Muscle of leg (tissue), 11 donors: ENCODE measurements around the gene SGPP1. TPM values are rescaled to one million over a fixed set of nuclear protein-coding genes. Genes with fewer than 3 reads are reported as not detected.
"Not testable (repeated sequence)": the region's sequence is repeated elsewhere in the genome, so short reads cannot be mapped to it uniquely, and the experiment has no call there.

Source experiments
- DNase-seq: peaks from one replicate; pipeline ENCODE4 v3.0.0; 2013
- H3K27ac ChIP-seq: one replicate; pipeline ENCODE4 v1.5.1; 2013; ENCODE audit warnings: mild to moderate bottlenecking, low read length, control low read depth
- H3K27me3 ChIP-seq: one replicate; pipeline ENCODE4 v1.6.1; 2013; ENCODE audit warnings: low read length; ENCODE audit not compliant: control insufficient read depth, insufficient read depth
- H3K36me3 ChIP-seq: one replicate; pipeline ENCODE4 v1.6.1; 2013; ENCODE audit warnings: low read length; ENCODE audit not compliant: control insufficient read depth, insufficient read depth
- H3K4me1 ChIP-seq: one replicate; pipeline ENCODE4 v1.6.1; 2013; ENCODE audit warnings: low read length; ENCODE audit not compliant: control insufficient read depth, insufficient read depth
- H3K4me3 ChIP-seq: one replicate; pipeline ENCODE4 v1.5.1; 2013; ENCODE audit warnings: low read length, control low read depth
- H3K9me3 ChIP-seq: replicated peaks from 2 replicates; pipeline ENCODE4 v1.6.1; 2013; ENCODE audit warnings: low read depth, low read length; ENCODE audit not compliant: control insufficient read depth
- WGBS: methylation state at CpG from one replicate; pipeline ENCODE4 v1.1.5; 2013; ENCODE audit warnings: missing lambda C conversion rate; ENCODE audit not compliant: insufficient coverage; 5-methylcytosine and 5-hydroxymethylcytosine counted together
- polyA plus RNA-seq, 8 donors: library from polyadenylated mRNA; unstranded; fragments of 120-200 nt; gene quantifications; one replicate each; pipeline versions ENCODE4 v1.2.1 to v1.2.3, GENCODE V29; 2013; ENCODE audit warnings: inconsistent platforms in 1 of 8, low replicate concordance in 1 of 8; ENCODE audit not compliant: insufficient read length in 8 of 8, insufficient read depth in 1 of 8
- total RNA-seq: library from RNA; stranded (reverse); fragments of 120-200 nt; gene quantifications from one replicate; pipeline ENCODE4 v1.2.4, GENCODE V29; 2013

The SGPP1 gene
- total and polyA plus RNA-seq, 9 donors, result 8.1 to 13.0 (median 8.8) TPM

GRCh38 chr14:63676615-63677014 lies 51.2 kb downstream of the SGPP1 start:
- H3K36me3 ChIP-seq, result no peaks in the 10 kb centered on the region
- no peak for DNase-seq

GRCh38 chr14:63673886-63674497 lies 53.9 kb downstream of the SGPP1 start:
- no CpG with 5 or more reads among the region's 7 CpGs for WGBS
- no peaks in the 10 kb centered on the region for H3K27me3 ChIP-seq
- H3K27ac ChIP-seq, result no peak overlapping the region
- DNase-seq, result no peak
- H3K36me3 ChIP-seq, result no peaks in the 10 kb centered on the region
- no peaks in the 10 kb centered on the region for H3K4me1 ChIP-seq
- no peaks in the 10 kb centered on the region for H3K9me3 ChIP-seq
- H3K4me3 ChIP-seq, result no peak overlapping the region

More at GRCh38 chr14:63676615-63677014, 51.2 kb downstream of the SGPP1 start:
- Histone ChIP-seq H3K4me1 (no peaks in the 10 kb centered on the region), H3K27ac (no peak overlapping the region), H3K27me3 (no peaks in the 10 kb centered on the region), H3K4me3 (no peak overlapping the region), H3K9me3 (no peaks in the 10 kb centered on the region)
- no CpG with 5 or more reads among the region's 3 CpGs for WGBS

GRCh38 chr14:63673255-63673654 lies 54.6 kb downstream of the SGPP1 start:
- no peaks in the 10 kb centered on the region for H3K27me3 ChIP-seq

GRCh38 chr14:63672417-63673180 lies 55.3 kb downstream of the SGPP1 start:
- WGBS, result 48% methylated on average over 5 of the region's 7 CpGs
- no peaks in the 10 kb centered on the region for H3K9me3 ChIP-seq
- no peaks in the 10 kb centered on the region for H3K27me3 ChIP-seq
- no peaks in the 10 kb centered on the region for H3K36me3 ChIP-seq
- no peak overlapping the region for H3K27ac ChIP-seq
- peak; percentile 3 for DNase-seq
- no peaks in the 10 kb centered on the region for H3K4me1 ChIP-seq
- H3K4me3 ChIP-seq, result no peak overlapping the region

More at GRCh38 chr14:63673255-63673654, 54.6 kb downstream of the SGPP1 start:
- Histone ChIP-seq H3K4me1 (no peaks in the 10 kb centered on the region), H3K9me3 (no peaks in the 10 kb centered on the region), H3K36me3 (no peaks in the 10 kb centered on the region), H3K4me3 (no peak overlapping the region), H3K27ac (no peak overlapping the region)
- DNase-seq, result no peak
- WGBS, result 90% methylated on average over 3 of the region's 5 CpGs

- Histone ChIP-seq H3K27me3 (no peaks in the 10 kb centered on the region), H3K36me3 (no peaks in the 10 kb centered on the region), H3K4me3 (no peak overlapping the region), H3K9me3 (no peaks in the 10 kb centered on the region), H3K4me1 (no peaks in the 10 kb centered on the region), H3K27ac (no peak overlapping the region)
- 60% methylated on average over 1 of the region's 3 CpGs for WGBS
- DNase-seq, result no peak
These were observed 55.9 kb downstream of the SGPP1 start for GRCh38 chr14:63671987-63672386.

- Histone ChIP-seq H3K27me3 (no peaks in the 10 kb centered on the region), H3K9me3 (no peaks in the 10 kb centered on the region), H3K4me1 (no peaks in the 10 kb centered on the region), H3K36me3 (no peaks in the 10 kb centered on the region), H3K4me3 (no peak overlapping the region), H3K27ac (no peak overlapping the region)
- no peak for DNase-seq
These were observed 57.2 kb downstream of the SGPP1 start for GRCh38 chr14:63670692-63671091.

- no peaks in the 10 kb centered on the region for H3K9me3 ChIP-seq
- DNase-seq, result no peak
- WGBS, result no CpG with 5 or more reads among the region's 1 CpG
- H3K27ac ChIP-seq, result no peak overlapping the region
- no peaks in the 10 kb centered on the region for H3K27me3 ChIP-seq
- H3K4me1 ChIP-seq, result no peaks in the 10 kb centered on the region
- no peak overlapping the region for H3K4me3 ChIP-seq
- H3K36me3 ChIP-seq, result no peaks in the 10 kb centered on the region
These were observed 61.5 kb downstream of the SGPP1 start for GRCh38 chr14:63666335-63666734.

GRCh38 chr14:63663428-63664341 lies 64.2 kb downstream of the SGPP1 start:
- H3K4me1 ChIP-seq, result no peaks in the 10 kb centered on the region
- DNase-seq, result no peak
- no peaks in the 10 kb centered on the region for H3K27me3 ChIP-seq
- no peak overlapping the region for H3K4me3 ChIP-seq
- no peaks in the 10 kb centered on the region for H3K9me3 ChIP-seq
- no peaks in the 10 kb centered on the region for H3K36me3 ChIP-seq
- 92% methylated on average over 8 of the region's 12 CpGs for WGBS
- no peak overlapping the region for H3K27ac ChIP-seq

- H3K4me1 ChIP-seq, result no peaks in the 10 kb centered on the region
- 87% methylated on average over 7 of the region's 8 CpGs for WGBS
- no peaks in the 10 kb centered on the region for H3K27me3 ChIP-seq
- no peak overlapping the region for H3K27ac ChIP-seq
- DNase-seq, result no peak
- H3K9me3 ChIP-seq, result no peaks in the 10 kb centered on the region
- no peaks in the 10 kb centered on the region for H3K36me3 ChIP-seq
- no peak overlapping the region for H3K4me3 ChIP-seq
These were observed 65.1 kb downstream of the SGPP1 start for GRCh38 chr14:63662776-63663175.

- 88% methylated on average over 7 of the region's 10 CpGs for WGBS
- H3K27ac ChIP-seq, H3K4me3 ChIP-seq, DNase-seq, H3K9me3 ChIP-seq, H3K4me1 ChIP-seq, H3K36me3 ChIP-seq, H3K27me3 ChIP-seq: not testable (repeated sequence)
These were observed 66.0 kb downstream of the SGPP1 start for GRCh38 chr14:63661881-63662280.
